ENCODE results near the gene SPAG8. TPM values are rescaled to one million over a fixed set of nuclear protein-coding genes. Genes with fewer than 3 reads are reported as not detected.

SPAG8 gene
- total RNA-seq, 1 donor from 2014 or later, result 3.2 TPM

DNA sequence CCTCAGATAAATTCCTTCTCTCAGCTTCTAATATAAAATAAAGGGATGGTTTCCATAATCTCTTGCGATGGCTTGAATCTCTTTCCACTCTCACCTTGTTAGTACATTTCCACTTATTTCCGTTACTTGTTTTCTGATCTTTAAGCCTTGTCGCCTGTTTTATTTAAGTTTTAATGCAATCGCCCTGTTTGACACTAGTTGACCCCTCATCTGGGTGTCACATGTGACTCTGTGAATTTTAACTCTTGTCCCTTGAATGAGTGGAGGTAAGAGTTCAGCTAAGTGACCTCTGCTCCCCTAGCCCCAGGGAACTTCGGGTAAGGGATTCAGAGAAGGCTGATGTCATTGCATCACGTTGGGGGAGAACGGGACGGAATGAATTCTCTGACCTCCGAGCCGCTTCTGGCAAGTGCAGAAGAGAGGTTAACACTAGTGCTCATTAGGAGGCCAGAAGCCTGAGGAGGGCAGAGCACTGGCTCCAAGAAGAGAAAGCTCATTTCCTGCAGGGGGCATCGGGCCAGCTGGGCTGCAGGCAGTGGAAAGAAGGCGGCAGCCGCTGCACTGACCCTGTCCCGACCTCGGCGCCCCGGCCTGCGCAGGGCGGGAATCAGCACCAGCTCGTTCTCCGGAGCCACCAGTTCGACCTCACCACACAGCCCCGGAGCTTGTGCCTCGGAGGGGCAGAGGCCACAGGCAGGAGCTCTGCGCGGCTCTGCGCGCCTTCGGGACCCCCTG, 2.2 kb upstream of the SPAG8 start:
- Mint-ChIP-seq H3K36me3 (ENCODE audit: insufficient read depth) (no peaks in the 10 kb centered on the region), H3K4me1 (ENCODE audit: low read depth) (peaks cover 21% of the 10 kb centered on the region), H3K27ac (peak overlapping the region; percentile 93), H3K4me3 (ENCODE audit: low read depth) (peak overlapping the region; percentile 90), H3K9me3 (ENCODE audit: low read depth) (peaks cover 3% of the 10 kb centered on the region), H3K27me3 (no peaks in the 10 kb centered on the region)
- TF ChIP-seq, protein P1, sequence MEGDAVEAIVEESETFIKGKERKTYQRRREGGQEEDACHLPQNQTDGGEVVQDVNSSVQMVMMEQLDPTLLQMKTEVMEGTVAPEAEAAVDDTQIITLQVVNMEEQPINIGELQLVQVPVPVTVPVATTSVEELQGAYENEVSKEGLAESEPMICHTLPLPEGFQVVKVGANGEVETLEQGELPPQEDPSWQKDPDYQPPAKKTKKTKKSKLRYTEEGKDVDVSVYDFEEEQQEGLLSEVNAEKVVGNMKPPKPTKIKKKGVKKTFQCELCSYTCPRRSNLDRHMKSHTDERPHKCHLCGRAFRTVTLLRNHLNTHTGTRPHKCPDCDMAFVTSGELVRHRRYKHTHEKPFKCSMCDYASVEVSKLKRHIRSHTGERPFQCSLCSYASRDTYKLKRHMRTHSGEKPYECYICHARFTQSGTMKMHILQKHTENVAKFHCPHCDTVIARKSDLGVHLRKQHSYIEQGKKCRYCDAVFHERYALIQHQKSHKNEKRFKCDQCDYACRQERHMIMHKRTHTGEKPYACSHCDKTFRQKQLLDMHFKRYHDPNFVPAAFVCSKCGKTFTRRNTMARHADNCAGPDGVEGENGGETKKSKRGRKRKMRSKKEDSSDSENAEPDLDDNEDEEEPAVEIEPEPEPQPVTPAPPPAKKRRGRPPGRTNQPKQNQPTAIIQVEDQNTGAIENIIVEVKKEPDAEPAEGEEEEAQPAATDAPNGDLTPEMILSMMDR (IDR thresholded peaks at IDR 0.05; ENCODE audit: unreplicated experiment), result peak; percentile 51
- peak; percentile 55 for DNase-seq (ENCODE audit: low spot score, unreplicated experiment)

DNA sequence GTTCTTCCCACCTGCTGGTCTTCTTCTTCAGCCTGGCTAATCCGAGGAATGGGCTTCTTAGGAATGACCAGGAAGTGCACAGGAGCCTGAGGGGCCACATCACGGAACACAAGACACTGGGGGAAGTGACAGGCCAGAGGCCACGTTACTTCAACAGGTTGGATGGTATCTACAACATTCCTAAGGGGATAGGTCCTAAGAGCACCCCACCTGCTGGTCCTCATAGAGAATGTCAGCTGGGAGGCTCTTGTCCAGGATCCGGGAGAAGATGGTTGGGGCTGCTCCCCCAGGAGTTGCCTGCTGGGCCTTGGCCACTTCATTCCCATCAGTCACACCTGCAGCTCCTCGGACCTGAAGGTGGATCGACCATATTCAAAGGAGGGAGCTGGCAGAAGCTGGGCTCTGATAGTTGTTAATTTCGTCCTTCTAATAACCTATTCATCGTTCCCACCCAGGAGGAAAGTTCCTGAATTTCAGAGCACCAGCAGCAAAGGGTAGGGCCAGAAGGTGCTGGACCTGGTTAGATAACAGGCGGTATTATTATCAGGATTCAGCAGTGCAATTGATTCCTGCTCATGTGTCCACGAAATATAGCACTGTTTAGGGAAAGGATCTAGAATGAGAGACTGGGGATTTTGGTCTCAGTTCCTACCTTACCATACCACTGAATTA, 1.5 kb upstream of the SPAG8 start:
- no peaks in the 10 kb centered on the region for H3K27me3 Mint-ChIP-seq
- peak overlapping the region; percentile 67 for H3K4me3 Mint-ChIP-seq (ENCODE audit: low read depth)
- peaks cover 21% of the 10 kb centered on the region for H3K4me1 Mint-ChIP-seq (ENCODE audit: low read depth)
- H3K9me3 Mint-ChIP-seq (ENCODE audit: low read depth), result peaks cover 3% of the 10 kb centered on the region
- H3K27ac Mint-ChIP-seq, result peak overlapping the region; percentile 86
- no peak for DNase-seq (ENCODE audit: low spot score, unreplicated experiment)
- TF ChIP-seq, protein P1 (IDR thresholded peaks at IDR 0.05; ENCODE audit: unreplicated experiment), result peak; percentile 34
- no peaks in the 10 kb centered on the region for H3K36me3 Mint-ChIP-seq (ENCODE audit: insufficient read depth)

DNA sequence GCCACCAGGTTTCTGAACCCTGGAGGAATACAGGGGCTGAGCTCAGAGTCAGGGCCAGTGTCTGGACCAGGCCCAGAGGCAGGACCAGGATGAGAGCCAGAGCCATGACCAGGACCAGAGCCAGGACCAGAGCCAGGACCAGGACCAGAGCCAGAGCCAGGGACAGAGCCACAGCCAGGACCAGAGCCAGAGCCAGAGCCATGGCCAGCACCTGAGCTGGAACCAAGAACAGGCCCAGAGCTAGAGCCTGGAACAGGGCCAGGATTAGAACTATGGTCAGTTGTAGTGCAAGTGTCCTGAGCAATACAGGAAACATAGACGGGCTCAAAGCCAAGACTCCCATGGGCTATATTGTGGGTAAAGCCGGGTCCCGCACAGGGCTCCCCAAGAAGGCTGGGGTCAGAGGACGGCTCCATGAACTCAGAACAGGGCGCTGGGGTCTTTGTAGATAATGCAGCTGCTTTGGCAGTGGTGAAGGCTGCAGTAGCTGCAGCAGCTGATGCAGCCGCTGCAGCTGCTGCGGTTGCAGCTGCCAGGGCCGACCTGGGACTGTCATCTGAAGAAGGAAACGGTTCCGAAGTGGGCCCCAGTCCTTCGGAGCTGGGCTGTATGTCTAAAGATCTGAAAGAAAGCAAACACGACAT, 559 bp downstream of the SPAG8 start:
- peaks cover 1% of the 10 kb centered on the region for H3K36me3 Mint-ChIP-seq (ENCODE audit: insufficient read depth)
- no peak for DNase-seq (ENCODE audit: low spot score, unreplicated experiment)
- H3K4me1 Mint-ChIP-seq (ENCODE audit: low read depth), result peaks cover 21% of the 10 kb centered on the region
- H3K4me3 Mint-ChIP-seq (ENCODE audit: low read depth), result peak overlapping the region; percentile 77
- no peaks in the 10 kb centered on the region for H3K27me3 Mint-ChIP-seq
- H3K27ac Mint-ChIP-seq, result peak overlapping the region; percentile 59
- H3K9me3 Mint-ChIP-seq (ENCODE audit: low read depth), result peaks cover 3% of the 10 kb centered on the region
- TF ChIP-seq, protein P1 (IDR thresholded peaks at IDR 0.05; ENCODE audit: unreplicated experiment), result no peak

DNA sequence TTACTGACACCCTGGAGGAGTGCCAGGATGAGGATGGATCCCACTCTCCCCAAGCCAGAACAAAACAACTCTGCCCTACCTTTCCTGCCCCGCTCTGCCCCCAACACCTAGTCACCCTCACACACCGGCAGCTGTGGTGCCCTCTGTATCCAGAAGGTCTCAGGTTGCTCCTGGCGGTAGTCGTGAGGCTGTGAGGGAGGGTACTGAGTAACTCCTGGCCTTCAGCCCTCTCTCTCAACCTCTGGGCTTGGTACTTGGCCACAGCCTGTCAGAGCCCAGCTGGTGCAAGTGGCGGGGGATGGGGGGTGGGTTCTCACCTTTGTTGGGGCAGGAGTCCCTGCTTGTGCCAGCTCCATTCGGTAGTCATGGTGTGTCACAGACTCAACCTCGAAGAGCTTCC, 1.9 kb downstream of the SPAG8 start:
- Mint-ChIP-seq H3K27ac (no peak overlapping the region), H3K4me1 (ENCODE audit: low read depth) (peaks cover 18% of the 10 kb centered on the region), H3K4me3 (ENCODE audit: low read depth) (no peak overlapping the region), H3K27me3 (no peaks in the 10 kb centered on the region), H3K36me3 (ENCODE audit: insufficient read depth) (peaks cover 3% of the 10 kb centered on the region), H3K9me3 (ENCODE audit: low read depth) (no peaks in the 10 kb centered on the region)
- TF ChIP-seq, protein P1 (IDR thresholded peaks at IDR 0.05; ENCODE audit: unreplicated experiment), result no peak
- no peak for DNase-seq (ENCODE audit: low spot score, unreplicated experiment)

DNA sequence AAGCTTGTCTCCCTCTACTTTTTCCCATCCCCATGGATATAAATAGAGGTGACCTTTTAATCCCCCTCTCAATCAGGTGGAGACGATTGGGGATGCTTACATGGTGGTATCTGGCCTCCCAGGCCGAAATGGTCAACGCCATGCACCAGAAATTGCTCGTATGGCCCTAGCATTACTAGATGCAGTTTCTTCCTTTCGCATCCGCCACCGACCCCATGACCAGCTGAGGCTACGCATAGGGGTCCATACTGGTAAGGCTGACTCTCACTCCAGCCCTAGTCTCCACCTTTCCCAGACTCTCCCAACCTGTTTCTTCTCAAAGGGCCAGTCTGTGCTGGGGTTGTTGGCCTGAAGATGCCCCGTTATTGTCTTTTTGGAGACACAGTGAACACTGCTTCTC, 3.6 kb downstream of the SPAG8 start:
- TF ChIP-seq, protein P1 (IDR thresholded peaks at IDR 0.05; ENCODE audit: unreplicated experiment), result no peak
- DNase-seq (ENCODE audit: low spot score, unreplicated experiment), result no peak
- Mint-ChIP-seq H3K27me3 (no peaks in the 10 kb centered on the region), H3K4me1 (ENCODE audit: low read depth) (peaks cover 10% of the 10 kb centered on the region), H3K4me3 (ENCODE audit: low read depth) (no peak overlapping the region), H3K27ac (no peak overlapping the region), H3K36me3 (ENCODE audit: insufficient read depth) (peaks cover 6% of the 10 kb centered on the region), H3K9me3 (ENCODE audit: low read depth) (no peaks in the 10 kb centered on the region)
